SK-MEL-5 (cell line): Measurements from ENCODE around the gene TSPAN32. TPM values are rescaled to one million over a fixed set of nuclear protein-coding genes. Genes with fewer than 3 reads are reported as not detected.

Experiments used
- DNase-seq: peaks from one replicate; pipeline ENCODE4 v3.0.0-alpha.2; 2016; ENCODE audit warnings: low read depth, low spot score
- in situ Hi-C: cut with HindIII; loops from 2 replicates; pipeline ENCODE4 v1.10.0; 2016; ENCODE audit warnings: low sequenced_read_pairs, high pct_unique_total_duplicates, low pct_unique_long_range_greater_than_20kb
- total RNA-seq: library from RNA; depleted of rRNA; stranded (reverse); fragments of >200 nt; shearing (Covaris generic); gene quantifications from 2 replicates; pipeline ENCODE4 v1.2.3, GENCODE V29; 2014

TSPAN32 gene
- total RNA-seq, 1 experiment from 2014 or later = not detected

DNA sequence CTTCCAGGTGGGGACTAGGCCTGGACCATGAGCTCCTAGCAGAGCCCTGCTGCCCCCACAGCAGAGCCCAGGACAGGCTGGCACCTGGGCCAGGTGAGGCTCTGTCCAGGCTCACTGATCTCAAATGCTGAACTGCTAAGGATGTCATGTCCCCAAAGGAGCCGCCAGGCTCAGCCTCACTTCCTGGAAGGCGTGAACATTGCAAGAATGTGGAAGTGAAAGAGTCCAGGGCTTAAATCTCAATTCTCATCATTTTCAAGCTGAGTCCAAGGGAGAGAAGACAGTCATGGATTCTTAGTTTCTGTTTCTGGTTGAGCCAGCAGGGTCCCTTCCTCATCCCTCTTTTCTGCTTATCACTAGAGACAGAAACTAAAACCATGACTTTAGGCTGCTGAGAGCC lies 36.4 kb upstream of the TSPAN32 start:
- DNase-seq = no peak
- in situ Hi-C loops = no loop called here

DNA sequence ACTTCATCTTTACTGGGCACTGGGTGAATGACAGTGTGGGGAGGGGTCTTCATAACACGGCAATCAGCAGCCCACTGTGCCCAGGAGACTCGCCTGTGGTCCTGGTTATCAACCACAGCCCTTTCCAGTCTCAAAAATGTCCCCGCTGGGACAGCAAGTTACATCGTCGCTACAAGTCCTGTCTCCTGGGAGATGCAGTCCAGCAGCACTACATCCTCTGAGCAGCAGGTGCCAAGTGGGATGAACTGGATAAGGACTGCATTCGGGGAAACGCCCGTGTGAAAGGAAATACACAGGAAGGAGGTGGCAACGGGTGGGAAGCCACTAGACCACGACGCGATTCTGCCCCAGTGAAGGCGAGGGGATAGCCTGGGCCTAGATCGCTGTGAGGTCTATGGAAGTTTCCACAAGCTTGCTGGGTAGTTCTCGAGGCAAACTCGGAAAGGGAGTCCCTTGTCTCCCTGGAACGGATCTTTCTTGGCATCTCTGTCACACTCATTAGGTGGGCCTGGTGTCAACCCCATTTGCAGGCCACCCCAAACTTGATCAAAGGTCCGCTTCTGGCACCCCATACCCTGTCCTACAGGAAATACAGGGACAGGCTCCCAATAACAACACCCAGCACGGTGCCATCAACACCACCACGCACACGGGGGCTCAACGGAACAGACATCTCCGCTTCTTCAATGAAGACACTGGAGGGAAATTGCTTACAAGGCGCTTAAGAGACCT lies 35.8 kb upstream of the TSPAN32 start:
- in situ Hi-C loops = no loop called here
- DNase-seq = no peak

DNA sequence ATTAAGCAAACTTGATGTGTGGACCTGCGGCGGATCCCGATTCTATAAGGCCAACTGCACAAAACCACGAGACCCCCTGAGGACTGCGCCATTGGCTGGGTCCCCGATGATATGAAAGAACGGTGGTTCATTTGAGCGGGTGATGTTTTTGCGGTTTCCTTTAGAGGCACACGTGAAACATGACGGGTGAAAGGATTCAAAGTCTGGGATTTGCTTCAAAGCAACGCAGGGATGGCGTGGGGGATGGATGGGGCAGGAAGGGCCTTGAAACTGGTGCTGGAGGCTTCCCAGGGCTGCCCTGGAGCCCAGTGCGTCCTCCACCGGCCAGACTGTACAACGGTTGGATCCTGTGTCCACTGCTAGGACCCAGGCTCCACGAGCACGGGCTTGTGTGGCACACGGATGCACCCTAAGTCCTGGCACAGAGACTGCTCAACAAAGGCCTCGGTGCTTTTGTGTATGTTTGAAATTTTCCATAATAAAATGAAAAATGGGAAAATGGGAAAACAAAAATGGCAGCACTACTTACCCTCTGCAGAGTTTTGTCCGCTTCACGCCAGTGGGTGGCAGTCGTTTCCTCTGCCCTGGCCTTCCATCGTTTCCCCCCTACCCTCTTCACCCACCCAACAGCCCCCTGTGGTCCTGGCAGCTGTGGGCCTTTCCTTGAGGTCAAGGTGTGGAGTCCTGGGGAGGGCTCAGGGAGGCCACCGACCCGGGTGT lies 35.1 kb upstream of the TSPAN32 start:
- in situ Hi-C loops = no loop called here
- no peak for DNase-seq

DNA sequence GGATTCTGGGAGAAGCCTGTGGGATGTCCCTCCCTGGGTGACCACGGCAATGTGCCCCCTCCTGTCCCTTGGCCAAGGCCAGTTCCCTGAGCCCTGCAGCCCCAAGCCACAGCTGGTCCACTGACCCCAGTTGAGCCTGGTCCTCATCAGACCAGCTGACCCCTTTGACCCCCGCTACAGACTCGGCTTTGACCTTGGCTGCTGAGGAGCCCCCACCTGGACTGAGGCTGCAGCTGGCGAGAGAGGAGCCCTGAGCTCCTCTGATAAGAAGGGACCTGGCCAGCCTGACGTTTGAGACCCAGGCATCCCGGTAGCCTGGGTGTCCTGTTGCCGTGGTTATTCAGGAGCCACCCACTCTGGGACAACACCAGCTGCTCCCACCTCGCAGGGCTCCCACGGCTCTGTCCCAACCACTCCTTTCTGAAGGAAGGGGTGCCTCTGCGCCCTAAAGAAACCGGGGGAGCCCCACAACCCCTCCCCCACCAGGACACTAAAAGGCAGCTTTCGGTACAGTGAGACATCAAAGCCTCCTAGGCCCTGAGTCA lies 34.4 kb upstream of the TSPAN32 start:
- no peak for DNase-seq
- in situ Hi-C loops = no loop called here

DNA sequence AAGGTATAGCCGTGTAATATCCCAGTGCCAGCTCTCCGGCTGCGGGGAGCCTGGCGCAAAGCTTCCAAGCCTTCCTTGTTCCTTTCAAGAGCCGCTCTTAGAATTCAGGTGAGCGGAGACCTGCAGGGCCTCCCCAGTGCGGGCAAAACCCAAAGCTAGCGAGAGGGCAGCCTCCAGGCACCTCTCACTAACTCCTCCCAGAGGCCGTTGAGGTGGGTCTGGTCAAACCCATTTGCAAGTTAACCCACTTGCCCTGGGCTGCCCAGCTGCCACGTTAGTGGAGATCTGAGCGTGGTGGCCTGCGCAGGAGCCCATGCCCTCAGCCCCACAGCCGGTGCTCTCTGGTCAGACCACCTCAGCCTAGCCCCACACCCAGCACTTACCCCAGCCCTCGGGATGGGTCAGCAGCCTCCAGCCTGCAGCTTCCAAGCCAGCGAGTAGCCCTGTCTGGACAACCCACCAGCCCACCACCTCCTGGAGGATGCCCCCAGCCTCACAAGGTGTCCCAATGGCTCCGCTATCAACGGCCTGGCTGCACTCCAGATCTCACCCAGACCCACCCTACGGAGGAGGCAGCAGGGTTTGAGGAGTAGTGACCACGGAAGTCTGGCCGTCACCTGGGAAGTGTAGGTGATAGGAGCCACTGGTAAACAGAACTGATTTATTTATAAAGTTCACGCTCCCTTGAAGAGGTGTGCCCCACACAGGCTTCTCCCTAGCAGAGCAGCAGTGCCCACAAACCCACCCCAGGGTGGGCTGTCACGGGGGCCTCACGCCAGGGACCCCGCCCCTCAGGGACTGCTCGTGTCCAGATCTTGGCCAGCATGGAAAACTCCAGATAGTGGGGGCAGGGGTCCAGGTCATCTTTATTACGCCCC lies 33.7 kb upstream of the TSPAN32 start:
- no peak for DNase-seq
- in situ Hi-C loops = no loop called here

DNA sequence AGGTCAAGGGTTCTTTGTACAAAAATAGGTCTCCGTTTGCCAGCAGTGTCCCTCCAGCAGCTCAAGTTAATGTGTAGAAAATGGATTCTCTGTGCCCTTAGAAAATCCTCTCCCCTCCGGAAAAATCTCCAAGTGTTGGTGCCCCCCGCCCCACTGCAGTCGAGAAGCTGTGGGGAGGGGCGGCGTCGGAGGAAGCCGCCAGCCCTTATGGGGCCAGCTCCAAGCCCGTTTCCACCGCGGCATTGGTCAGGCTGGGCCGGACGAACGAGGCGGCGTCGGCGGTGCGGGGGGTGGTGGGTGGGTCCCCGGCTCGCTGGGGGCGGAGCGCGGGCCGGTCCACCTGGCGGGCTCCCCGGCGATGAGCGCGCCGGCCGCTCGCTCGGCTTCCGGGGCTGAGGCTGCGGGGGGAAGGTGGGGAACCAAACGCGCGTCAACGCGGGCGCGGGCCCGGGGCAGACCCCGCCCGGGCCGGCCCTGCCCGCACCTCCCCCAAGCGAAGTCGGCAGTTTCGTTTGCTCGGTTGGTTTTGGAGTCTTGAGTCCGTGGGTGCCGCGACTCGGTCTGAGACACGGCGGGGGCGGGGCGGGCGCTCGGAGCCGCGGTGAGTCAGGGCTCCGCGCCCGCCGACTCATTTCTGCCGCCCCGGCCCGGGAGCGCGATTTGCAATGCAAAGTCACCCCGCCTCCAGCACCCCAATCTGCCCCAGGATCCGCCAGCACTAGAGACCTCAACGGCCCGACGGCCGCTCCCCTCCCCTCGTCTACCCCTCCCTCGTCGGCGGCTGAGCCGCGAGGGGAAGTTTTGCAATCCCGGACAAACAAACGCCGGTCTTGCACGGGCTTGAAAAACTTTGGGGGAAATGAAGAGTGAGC lies 32.8 kb upstream of the TSPAN32 start:
- no peak for DNase-seq
- in situ Hi-C loops = no loop called here

DNA sequence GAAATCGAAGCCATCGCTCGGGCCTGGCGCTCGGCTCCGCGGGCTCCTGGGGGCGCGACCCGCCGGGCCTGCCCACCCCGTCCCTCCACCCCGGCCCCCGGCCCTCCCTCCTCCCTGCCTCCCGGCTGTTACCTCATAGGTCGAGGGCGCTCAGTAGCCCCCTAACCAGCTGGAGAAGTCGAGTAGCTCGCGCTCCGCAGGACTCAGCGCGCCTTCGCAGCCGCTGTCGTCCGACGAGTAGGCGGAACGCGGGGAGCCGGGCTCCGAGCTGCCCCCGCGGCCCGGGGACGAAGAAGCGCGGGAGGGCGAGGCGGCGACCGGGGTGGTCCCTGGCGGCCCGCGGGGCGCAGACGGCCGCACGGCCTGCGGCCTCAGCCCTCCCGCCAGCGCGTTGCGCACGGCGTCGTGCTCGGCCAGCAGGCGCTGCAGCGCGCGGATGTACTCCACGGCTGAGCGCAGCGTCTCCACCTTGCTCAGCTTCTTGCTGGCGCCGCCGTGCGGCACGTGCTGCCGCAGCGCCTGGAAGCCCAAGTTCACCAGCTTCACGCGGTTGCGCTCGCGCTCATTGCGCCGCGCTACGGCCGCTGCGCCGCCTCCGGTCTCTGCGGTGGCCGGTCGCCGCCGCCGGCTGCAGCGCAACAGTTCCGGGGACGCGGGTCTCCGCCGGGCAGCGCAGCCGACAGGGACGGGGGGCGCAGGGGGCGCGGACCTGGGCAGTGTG lies 32.1 kb upstream of the TSPAN32 start:
- no peak for DNase-seq
- in situ Hi-C loops = no loop called here

DNA sequence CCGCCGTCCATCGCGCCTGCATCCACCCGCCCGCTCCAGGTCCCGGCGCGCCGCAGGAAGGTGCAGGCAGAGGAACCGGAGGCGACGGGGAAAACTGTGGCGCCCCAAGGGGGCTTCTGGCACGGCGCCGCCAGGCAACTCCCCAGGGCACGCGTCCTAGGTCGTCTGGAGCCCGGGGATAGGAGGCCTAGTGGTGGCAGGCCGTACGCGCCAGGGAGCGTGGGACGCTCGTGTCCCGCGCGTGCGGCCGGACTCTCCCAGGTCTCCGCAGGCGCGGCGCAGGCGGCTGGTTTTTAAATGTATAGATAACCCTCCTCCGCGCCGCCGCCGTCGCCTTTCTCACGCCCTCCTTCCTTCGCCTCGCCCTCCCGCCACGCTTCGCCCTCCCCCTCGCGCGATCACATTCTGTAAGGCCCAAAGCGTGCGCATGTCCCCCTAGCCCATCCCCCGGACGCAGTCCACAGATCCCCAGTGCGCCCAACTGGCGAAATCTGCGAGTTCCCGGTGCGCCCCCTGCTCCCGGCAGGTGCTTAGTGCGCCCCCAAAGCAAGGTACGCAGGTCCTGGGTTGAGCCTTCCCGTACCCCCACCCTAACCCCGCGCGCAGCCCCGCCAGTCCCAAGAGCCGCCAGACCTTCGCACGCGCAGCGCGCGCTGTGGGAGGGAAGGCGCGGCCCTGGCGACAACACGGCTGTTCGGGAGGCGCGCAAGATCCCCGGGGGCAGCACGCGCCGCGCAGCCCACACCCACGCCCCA lies 31.3 kb upstream of the TSPAN32 start, which contains the start of gene ASCL2:
TSS of gene ASCL2 (minus strand) at position 267 of the 755 bp plus-strand sequence. CDS start at position 11, 256 bp downstream.
- in situ Hi-C loops = no loop called here
- DNase-seq = no peak

DNA sequence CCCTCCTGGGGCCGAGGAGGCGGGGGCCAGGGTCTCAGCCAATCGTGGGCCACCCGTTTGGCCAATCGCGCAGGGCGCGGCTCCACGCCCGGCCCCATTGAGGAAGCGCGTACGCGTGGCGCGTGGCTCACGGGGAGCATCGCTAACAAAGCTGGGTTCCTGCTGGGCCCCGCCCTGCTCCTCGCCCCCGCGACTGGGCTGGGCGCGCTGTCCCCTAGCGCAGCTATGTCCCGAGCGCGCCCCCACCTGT lies 30.8 kb upstream of the TSPAN32 start:
- in situ Hi-C loops = no loop called here
- DNase-seq = no peak

DNA sequence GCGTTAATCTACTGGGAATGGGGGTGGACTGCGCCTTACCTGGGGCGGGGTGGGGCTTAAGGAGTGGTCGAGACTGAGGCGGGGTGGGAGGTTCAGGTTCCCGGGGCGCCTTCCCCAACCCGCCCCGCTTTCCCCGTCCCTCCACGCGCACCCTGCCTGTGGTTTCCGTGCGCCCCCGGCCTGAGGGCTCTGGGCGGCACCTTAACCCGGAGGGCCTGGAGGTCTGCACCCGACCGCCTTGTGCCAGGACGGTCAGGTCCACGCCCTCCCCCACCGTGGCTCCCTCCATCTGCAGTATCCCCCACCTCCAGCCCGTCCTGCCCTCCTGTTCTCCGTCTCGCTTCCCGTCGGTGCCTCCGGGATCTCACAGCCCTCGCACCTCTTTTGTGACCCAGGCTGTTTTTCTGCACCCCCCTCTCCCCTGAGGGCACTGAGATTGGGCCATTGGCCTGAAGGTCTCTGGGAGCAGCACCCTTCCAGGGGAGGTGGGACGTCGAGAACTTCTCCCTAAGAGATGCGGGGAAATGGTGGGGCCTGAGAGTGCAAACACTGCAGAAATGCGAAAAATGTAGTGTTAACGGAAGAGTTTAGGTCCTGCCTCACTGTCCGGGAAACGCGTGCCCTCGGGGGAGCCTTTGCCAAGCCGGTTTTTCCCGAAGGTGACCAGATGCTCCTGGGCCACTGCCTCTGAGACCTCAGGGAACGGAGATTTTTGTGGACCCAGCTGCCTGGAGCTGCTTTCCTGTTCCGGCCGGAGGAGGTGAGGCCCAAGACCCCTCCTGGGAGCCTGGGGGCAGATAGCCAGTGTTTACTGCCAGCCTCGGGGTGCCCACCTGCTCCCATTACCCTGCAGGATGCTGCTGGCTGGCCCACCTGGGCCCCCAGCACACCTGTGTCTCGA lies 30.2 kb upstream of the TSPAN32 start:
- DNase-seq = no peak
- in situ Hi-C loops = no loop called here

DNA sequence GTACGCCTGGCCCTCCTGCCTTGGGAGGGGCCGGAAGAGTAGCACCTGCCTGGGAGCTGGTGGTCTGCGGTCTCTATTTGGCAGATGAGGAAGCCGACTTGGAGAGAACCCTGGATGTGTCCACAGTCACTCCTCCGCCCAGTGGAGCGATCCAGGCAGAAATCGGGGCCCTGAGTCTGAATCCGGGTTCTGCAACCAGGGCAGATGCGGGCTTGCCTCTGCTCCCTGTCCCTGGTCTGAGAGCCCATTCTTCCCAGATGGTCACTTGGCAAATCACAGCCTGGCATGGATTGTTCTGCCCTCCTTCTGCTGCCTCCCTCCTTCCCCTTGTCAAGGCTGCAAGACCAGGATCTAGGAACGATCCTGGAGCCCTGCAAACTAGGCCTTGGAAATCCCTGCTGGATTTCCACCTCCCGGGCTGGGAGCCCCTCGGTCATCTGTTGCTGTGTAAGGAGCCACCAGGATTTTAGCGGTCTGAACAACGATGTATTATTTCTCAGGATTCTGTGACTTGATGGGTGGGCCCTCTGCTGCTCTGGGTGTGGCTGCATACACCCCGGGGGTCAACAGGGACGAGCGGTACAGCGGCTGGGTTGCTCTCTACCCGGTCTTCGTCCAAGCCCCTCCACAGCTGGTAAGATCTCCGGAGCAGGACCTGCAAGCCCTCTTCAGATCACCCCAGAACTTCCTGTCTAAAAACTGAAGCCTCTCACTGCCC lies 29.4 kb upstream of the TSPAN32 start:
- in situ Hi-C loops = no loop called here
- DNase-seq = no peak

DNA sequence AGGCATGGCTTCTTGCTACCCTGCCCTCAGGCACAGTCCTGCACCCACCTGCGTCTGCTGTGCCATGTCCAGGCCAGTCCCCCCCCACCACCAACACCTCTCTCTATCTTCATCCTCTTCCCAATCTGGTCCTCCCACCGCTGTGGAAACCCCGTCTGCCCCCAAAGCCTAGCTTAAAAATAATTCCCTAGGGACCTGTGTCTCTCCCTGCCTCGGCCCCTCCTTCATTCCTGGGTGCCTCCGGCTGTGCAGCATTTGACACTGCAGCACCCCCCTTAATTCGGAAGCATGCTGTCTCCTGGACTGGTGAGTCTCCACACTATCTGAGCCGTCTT lies 28.9 kb upstream of the TSPAN32 start:
- DNase-seq = no peak
- in situ Hi-C loops = no loop called here

DNA sequence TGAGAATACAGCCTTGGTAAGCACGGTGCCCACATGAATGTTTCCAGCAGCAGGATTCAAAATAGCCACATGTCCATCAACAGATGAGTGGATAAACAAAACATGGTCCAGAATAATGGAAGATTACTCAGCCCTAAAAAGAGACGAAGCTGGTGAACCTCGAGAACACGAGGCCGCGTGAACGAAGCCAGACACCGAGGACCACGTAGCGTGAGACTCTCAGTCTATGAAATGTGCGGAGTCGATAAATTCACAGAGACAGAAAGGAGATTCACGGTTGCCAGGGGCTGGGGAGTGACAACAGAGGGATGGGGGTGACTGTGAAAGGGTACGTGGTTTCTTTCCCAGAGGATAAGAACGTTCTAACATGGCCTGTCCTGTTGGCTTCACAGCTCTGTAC lies 28.5 kb upstream of the TSPAN32 start:
- in situ Hi-C loops = no loop called here
- DNase-seq = no peak

DNA sequence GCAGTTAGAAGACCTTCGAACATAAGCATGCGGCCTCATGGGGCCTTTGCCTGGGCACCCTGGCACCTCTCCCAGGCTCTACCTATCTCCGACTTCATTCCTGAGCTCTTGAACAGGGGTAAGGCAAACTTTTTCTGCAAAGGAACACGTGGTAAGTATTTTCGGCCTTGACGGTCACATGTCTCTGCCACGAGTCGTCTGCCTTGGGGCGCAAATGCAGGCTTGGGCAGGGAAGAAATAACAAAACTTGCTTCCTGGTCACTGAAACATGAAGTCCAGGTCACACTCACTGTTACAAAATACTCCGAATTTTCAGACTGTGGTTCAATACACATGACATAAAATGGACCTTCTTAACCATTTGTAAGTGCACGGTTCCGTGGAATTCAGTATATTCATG lies 28.0 kb upstream of the TSPAN32 start:
- DNase-seq = no peak
- in situ Hi-C loops = no loop called here
